LNCAP (cell line): ENCODE measurements around the gene SKI.

Experiments
- TF ChIP-seq, protein P1 (sequence below): fragments of 450-650 bp; IDR thresholded peaks from 2 replicates; pipeline ENCODE4 v1.5.1; 2017; ENCODE audit warnings: mild to moderate bottlenecking

Gene SKI

DNA sequence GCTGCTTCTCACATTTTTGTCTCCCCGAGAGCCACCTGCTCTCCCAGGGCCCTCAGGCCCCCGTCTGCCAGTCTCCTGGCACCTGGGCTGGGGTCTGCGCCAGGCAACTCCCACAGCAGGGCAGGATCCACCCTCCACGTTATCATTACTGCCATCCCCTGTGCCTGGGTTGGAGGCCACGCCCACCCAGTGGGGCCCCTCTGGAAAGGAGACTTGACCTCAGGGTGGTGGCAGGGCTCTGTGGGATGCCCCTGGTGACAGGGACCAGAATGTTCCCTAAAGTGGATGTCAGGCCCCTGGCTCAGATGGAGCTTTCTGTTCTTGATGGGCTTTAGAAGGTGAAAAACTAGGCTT lies 66.6 kb downstream of the SKI start:
- TF ChIP-seq, protein P1, sequence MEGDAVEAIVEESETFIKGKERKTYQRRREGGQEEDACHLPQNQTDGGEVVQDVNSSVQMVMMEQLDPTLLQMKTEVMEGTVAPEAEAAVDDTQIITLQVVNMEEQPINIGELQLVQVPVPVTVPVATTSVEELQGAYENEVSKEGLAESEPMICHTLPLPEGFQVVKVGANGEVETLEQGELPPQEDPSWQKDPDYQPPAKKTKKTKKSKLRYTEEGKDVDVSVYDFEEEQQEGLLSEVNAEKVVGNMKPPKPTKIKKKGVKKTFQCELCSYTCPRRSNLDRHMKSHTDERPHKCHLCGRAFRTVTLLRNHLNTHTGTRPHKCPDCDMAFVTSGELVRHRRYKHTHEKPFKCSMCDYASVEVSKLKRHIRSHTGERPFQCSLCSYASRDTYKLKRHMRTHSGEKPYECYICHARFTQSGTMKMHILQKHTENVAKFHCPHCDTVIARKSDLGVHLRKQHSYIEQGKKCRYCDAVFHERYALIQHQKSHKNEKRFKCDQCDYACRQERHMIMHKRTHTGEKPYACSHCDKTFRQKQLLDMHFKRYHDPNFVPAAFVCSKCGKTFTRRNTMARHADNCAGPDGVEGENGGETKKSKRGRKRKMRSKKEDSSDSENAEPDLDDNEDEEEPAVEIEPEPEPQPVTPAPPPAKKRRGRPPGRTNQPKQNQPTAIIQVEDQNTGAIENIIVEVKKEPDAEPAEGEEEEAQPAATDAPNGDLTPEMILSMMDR = no peak

DNA sequence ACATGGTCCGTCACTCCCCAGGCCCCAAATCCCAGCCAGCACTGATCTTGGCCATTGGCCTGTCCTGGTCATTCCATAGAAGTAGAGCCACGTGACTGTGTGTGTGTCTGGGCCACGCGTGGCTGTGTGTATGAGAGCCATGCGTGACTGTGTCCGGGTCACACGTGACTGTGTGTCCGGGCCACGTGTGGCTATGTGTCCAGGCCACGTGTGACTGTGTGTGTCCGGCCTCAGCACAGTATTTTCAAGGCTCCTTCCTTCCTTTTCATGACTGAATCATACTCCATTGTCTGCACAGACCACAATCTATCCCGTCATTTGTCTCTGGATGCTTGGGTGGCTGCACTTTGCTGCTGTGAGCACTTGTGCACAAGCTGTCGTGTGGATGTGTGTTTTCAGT lies 67.4 kb downstream of the SKI start:
- TF ChIP-seq, protein P1 = no peak

DNA sequence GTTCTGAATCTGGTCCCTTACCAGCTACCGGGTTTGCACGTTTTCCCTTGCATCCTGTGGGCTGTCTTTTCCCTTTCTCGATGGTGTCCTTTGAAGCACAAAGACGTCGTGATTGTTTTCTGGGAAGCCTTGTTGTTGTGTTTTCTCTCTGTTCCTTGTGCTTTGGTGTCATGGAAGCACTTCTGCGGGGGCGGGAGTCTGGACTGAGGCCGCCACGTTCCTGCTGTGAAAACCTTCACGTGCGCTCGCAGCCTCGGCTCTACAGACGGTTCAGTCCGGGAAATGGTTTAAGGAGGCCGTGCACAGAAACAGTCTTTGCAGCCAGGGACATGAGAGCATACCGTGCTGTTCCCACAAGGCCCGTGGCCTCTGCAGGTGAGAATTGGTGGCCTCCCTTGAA lies 68.5 kb downstream of the SKI start:
- TF ChIP-seq, protein P1 = no peak

DNA sequence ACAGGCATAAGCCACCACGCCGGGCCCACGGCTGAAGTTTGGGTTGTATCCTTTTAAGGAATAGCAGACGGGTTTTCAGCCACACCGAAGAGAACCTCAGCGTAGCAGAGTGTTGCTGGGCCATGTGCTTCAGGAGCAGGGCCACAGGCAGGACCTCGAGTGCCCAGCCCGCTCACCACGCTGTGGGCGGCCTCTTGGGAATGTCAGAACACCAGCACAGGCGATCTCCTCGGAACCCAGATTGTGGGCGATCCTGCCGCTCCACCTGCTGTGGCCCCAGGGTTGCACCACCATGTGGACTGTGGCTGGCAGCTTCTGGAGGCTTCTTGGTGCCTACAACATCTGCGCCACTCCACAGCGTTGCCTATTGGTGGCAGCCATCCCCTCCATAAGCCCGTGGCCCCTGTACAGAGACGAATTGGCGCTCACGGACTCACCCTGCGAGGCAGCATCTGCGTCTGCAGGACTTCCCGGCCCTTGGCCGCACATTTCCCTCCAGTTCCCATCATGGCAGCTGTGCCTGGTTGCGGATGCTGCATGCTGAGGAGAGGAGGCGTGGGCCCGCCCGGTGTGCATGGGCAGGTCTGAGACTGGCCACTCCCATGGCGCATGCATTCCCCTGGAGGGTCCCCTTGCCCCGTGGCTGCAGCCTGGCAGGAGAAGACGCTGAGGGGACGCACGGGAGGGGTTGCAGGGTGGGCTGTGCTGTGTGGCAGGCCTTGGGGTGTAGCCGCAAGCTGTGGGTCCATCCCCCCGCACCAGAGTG lies 69.3 kb downstream of the SKI start:
- TF ChIP-seq, protein P1 = no peak

DNA sequence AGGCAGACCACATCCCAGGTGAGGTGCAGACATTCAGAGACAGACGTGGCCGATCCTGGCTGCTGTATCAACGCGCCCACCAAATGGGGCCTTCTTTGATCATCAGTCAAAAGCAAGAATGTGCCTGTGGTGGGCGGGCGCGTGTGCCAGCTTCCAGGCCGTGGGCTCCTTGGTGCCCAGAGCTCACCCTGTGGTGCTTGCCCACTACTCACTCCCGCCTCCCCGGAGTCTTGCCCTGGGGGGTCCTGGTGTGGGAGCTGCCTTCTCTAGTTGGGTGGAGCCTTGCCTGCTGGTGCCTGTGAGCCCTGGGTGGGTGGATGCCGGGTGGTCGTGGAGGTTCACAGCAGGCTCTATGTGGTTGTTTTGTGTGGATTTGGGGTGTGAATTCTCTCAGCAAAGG lies 70.6 kb downstream of the SKI start:
- TF ChIP-seq, protein P1 = no peak

DNA sequence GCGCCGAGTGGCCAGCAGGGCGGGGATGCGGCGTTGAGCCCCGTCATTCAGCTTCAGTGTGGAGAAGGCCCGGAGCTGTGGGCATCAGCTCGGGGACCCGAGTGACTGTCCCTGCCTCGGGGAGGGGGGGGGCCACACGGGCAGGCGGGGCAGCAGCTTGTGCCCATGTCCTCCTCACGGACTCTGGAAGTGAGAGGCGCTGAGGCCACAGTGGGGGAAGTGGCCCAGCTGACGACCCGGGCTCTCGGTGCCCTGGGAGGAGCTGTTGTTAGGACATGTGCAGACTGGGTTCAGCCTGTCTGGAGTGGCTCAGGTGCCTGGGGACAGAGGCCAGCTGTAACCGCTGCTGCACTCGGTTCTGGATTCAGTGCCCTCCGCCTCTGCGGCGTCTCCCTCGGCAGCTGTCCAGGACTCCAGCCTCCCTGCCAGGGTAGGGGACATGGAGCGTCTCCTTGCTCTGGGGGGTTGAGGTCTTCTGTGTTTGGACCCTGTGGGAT lies 71.1 kb downstream of the SKI start:
- TF ChIP-seq, protein P1 = no peak

DNA sequence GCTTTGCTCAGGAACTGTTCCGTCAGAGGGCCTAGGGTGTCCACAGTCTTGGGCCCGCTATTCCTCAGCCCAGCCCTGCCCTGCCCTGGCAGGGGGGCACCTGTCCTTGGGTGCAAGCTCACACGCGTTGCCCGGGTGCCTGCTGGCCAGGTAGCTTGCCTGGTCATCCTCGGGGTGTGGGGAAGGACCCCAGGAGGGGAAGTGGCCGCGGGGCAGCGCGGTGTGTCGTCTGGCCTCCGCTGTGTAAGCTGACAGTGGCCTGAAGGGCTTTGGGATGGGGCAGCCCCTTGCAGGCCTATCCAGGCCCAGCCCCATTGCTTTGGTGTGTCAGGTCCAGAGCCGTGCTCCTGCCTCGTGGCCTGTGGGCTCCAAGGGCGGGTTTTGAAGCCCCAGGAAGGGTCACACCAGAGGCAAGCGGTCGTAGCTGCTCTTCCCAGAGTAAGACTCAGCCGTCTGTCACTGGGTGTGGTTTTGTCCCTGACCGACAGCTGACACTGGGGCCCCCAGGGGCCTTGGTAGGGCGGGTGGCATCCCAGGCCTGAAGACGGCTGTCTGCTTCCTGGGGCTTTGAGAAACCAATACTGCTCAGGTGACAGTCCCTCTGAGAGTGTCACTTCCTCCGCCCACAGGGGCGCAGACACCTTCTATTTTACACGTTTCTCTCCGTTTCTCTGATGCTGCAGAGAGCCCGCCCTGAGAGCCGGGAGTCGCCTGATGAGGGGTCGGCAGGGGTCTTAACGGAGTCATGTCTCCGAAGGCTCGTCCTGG lies 72.1 kb downstream of the SKI start:
- TF ChIP-seq, protein P1 = no peak
